ENCODE data around the gene EXOC3. TPM values are rescaled to one million over a fixed set of nuclear protein-coding genes. Genes with fewer than 3 reads are reported as not detected.
"Not testable (repeated sequence)": the region's sequence is repeated elsewhere in the genome, so short reads cannot be mapped to it uniquely, and the experiment has no call there.

EXOC3 gene
- total RNA-seq, 2 experiments from 2014 or later, result 68.2 to 71.2 TPM

DNA sequence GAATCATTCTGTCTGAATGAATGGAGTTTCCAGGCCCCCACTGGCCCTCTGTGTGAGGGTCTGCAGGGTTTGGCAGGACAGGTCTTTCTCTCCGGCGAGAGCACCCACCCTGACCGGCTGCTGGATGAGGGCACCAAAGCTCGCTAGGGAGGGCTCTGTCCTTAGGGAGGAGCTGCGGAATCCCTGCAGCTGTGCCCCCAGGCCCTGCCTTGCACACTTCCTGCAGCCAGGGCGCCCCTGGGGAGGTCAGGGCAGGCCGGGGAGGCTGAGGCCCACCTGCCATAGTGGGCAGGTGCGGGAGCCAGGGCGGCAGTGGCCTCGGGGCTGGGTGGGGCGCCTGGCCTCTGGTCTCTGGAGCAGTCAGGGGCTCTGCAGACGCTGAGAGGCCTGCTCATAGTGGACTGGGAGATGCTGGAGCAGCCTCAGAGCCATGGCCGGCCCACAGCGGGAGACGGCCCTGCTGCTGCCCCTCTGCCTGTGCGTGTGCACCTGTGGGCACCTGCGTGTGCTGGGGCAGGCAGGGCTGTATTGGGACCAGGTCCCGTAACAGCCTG, 36.1 kb downstream of the EXOC3 start:
- H3K36me3 Mint-ChIP-seq, result no peaks in the 10 kb centered on the region
- no peak overlapping the region for H3K27ac Mint-ChIP-seq
- DNase-seq, result no peak
- ATAC-seq, result no peak
- no peaks in the 10 kb centered on the region for H3K9me3 Mint-ChIP-seq (ENCODE audit: low read depth)
- peaks cover 3% of the 10 kb centered on the region for H3K27me3 Mint-ChIP-seq
- no peak overlapping the region for H3K4me3 Mint-ChIP-seq
- CTCF ChIA-PET, result no interaction called here
- H3K4me1 Mint-ChIP-seq, result peaks cover 3% of the 10 kb centered on the region

DNA sequence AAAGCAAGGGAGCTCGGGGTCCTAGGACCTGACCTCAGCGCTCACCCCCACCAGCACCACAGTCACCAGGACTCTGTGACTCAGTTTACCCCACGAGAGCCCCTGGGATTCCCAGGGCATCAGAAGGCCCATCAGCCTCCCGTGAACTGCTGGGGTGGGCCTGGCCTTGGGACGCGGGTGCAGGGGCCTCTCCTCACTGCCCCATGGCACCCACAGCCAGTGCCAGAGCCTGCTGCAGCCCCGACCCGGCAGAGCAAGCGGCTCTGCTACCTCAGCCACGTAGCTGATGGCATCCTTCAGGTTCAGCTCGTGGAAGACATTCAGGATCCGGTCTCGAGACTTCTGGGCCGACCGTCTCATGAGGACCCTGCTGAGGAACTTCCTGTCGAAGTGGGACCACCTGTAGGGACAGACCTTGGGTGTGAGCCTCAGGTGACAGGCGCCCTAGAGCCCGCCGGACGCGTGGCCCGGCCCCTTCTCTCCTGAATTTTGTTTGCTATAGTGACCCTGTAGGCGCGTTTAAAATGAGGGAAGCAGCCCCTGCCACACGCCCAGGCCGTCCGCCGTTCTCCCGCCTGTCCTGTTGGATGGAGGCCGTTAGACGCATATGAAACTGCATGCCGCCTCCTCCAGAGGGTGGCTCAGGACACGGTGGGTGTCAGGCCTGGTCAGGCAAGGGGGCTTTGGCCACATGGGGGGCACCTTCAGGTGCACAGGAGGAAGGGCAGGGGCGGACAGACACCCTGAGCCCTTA, 36.8 kb downstream of the EXOC3 start:
- H3K4me3 Mint-ChIP-seq, result no peak overlapping the region
- peaks cover 3% of the 10 kb centered on the region for H3K27me3 Mint-ChIP-seq
- no peak overlapping the region for H3K27ac Mint-ChIP-seq
- CTCF ChIA-PET, result no interaction called here
- no peaks in the 10 kb centered on the region for H3K9me3 Mint-ChIP-seq (ENCODE audit: low read depth)
- no peak for ATAC-seq
- H3K36me3 Mint-ChIP-seq, result no peaks in the 10 kb centered on the region
- DNase-seq, result no peak
- peaks cover 2% of the 10 kb centered on the region for H3K4me1 Mint-ChIP-seq

DNA sequence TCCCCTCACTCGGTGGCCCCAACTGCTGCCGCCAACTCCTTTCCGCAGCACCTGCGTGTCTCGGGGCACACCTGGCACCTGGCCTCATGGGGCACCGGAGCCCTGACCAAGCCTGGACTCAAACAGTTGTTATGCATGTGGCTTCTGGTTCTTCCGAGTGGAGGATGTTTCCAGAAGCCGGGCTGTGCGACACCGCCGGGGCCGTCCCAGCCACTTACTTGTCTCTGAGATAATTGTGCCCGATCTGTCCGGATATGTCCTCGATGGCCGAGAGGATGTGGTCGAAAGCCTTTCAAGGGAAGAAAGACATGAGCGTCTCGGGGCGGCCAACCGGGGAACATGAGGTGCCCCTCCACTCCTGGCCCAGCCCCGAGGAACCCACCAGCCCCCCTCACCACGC, 38.4 kb downstream of the EXOC3 start:
- H3K27ac Mint-ChIP-seq, result no peak overlapping the region
- no peak overlapping the region for H3K4me3 Mint-ChIP-seq
- no peaks in the 10 kb centered on the region for H3K36me3 Mint-ChIP-seq
- CTCF ChIA-PET, result no interaction called here
- no peaks in the 10 kb centered on the region for H3K4me1 Mint-ChIP-seq
- H3K27me3 Mint-ChIP-seq, result no peaks in the 10 kb centered on the region
- H3K9me3 Mint-ChIP-seq (ENCODE audit: low read depth), result no peaks in the 10 kb centered on the region
- ATAC-seq (no peak), DNase-seq (no peak)

DNA sequence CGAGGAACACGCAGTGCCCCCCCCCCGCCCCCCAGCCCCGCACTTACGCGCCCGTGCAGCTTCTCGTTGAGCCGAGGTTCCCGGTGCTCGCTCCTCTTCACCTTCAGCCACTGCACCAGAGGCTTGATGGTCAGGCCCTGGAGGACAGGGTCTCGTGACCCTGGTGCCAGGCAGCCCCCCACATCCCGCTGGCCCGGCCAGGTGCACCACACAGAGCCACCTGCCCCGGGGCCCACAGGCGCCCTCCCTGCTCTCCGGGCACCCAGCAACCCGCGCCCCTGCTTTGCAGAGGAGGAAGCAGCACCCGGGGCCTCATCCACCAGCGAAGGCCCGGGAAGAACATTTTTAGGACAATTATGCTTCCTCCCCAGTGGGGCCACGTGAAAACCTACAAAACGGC, 39.0 kb downstream of the EXOC3 start:
- CTCF ChIA-PET, result no interaction called here
- Mint-ChIP-seq H3K36me3 (no peaks in the 10 kb centered on the region), H3K27ac (no peak overlapping the region), H3K4me1 (no peaks in the 10 kb centered on the region), H3K4me3 (no peak overlapping the region), H3K27me3 (no peaks in the 10 kb centered on the region), H3K9me3 (ENCODE audit: low read depth) (no peaks in the 10 kb centered on the region)
- no peak for DNase-seq
- no peak for ATAC-seq

DNA sequence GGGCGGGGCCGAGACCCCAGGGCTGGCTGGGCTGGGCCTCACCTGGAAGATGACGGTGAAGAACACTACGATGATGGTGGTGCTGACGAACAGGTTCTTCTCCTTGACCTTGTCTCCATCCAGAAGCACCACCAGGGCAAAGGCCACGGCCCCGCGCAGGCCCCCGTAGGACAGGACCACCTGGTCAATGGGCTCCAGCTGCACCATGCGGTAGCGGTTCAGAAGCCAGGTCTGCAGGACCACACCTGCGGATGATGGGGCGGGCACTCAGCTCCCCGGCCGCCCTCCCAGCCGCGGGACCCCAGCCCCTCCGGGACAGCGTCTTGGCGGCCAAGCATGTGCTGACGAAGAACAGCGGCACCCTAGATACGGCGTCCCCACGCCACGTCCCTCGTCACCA, 39.5 kb downstream of the EXOC3 start:
- Mint-ChIP-seq H3K4me3 (no peak overlapping the region), H3K9me3 (ENCODE audit: low read depth) (no peaks in the 10 kb centered on the region), H3K27me3 (no peaks in the 10 kb centered on the region), H3K4me1 (no peaks in the 10 kb centered on the region), H3K27ac (no peak overlapping the region), H3K36me3 (no peaks in the 10 kb centered on the region)
- ATAC-seq, result no peak
- no peak for DNase-seq
- CTCF ChIA-PET, result no interaction called here

DNA sequence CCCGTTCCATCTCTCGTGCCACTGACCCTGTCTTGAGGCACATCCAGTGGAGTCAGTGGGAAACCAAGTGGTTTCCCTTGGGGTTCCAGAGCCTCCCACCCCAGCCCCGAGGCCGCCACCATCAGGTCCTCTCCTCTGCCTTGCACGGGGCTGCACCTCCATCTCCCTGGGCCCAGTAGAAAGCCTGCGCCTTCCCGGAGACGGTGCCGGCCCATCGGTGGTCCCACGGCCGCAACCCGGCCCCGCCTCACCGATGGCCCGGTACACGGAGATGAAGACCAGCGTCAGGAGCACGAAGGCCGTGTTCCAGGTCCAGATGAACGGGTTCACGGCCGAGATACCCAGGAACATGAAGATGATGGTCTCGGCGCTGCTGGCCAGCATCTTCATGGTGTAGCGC, 40.0 kb downstream of the EXOC3 start:
- H3K4me3 Mint-ChIP-seq, result no peak overlapping the region
- no peaks in the 10 kb centered on the region for H3K4me1 Mint-ChIP-seq
- H3K27ac Mint-ChIP-seq, result no peak overlapping the region
- H3K36me3 Mint-ChIP-seq, result no peaks in the 10 kb centered on the region
- no peaks in the 10 kb centered on the region for H3K9me3 Mint-ChIP-seq (ENCODE audit: low read depth)
- ATAC-seq, result no peak
- no peaks in the 10 kb centered on the region for H3K27me3 Mint-ChIP-seq
- DNase-seq, result no peak
- CTCF ChIA-PET, result no interaction called here

DNA sequence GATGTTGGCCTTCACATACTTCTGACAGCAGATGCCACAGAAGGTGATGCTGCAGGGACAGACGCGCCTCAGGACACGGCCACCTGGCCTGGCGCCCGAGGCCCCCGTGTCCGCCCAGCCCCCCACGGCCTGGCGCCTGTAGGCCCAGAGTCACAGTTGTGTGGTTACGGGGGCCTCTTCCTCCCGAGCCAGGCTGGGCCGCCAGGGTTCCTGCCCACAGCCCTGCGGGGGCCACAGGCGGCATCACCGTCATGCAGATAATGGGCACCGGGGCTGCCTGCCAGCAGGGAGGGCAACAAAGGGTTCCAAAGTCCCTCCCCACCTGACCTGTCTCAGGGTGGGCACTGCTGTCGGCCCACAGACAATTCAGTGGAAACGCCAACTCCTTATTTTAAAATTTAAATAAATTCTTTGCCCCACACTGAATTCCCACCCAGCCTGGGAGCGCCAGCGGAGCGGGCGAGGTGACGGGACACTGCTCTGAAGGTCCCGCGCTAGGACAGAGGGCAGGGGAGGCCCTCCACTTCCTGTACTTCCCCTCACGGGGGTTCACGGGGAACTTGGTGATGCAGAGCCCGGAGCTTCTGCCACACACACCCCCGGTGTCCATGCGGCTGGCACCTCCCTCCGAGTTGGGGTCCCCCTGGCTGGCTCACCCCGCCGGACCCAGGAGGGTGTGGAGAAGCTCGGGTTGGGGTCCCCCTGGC, 40.6 kb downstream of the EXOC3 start:
- H3K27ac Mint-ChIP-seq, result no peak overlapping the region
- DNase-seq, result no peak
- CTCF ChIA-PET, result no interaction called here
- ATAC-seq, result no peak
- H3K27me3 Mint-ChIP-seq, result no peaks in the 10 kb centered on the region
- no peak overlapping the region for H3K4me3 Mint-ChIP-seq
- no peaks in the 10 kb centered on the region for H3K4me1 Mint-ChIP-seq
- no peaks in the 10 kb centered on the region for H3K36me3 Mint-ChIP-seq
- no peaks in the 10 kb centered on the region for H3K9me3 Mint-ChIP-seq (ENCODE audit: low read depth)

DNA sequence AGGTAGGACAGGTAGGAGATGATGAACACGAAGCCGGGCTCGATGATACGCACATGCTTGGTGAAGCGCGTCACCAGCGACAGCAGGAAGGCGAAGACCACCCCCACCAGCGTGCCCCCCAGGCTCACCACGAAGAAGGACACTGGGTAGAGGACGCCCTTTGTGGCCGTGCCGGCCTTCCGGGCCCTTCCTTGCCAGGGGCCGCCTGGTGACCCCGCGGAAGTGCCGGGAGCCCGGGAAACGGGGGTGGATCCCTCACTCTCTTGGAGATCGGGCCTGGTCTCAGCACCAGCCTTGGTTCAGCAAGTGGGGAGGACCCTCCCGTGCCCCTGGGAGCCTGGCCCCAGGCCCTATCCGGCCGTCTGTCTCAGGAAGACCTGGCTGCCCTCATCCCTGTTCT, 41.6 kb downstream of the EXOC3 start:
- no peak overlapping the region for H3K27ac Mint-ChIP-seq
- no peak for DNase-seq
- CTCF ChIA-PET, result no interaction called here
- no peaks in the 10 kb centered on the region for H3K27me3 Mint-ChIP-seq
- no peaks in the 10 kb centered on the region for H3K4me1 Mint-ChIP-seq
- ATAC-seq, result no peak
- H3K9me3 Mint-ChIP-seq (ENCODE audit: low read depth), result no peaks in the 10 kb centered on the region
- H3K4me3 Mint-ChIP-seq, result no peak overlapping the region
- no peaks in the 10 kb centered on the region for H3K36me3 Mint-ChIP-seq

- Mint-ChIP-seq H3K9me3 (ENCODE audit: low read depth) (no peaks in the 10 kb centered on the region), H3K27ac (no peak overlapping the region), H3K27me3 (no peaks in the 10 kb centered on the region), H3K4me1 (no peaks in the 10 kb centered on the region), H3K36me3 (no peaks in the 10 kb centered on the region), H3K4me3 (no peak overlapping the region)
- DNase-seq, result no peak
- CTCF ChIA-PET, result no interaction called here
- ATAC-seq, result no peak
These were observed 42.4 kb downstream of the EXOC3 start for GRCh38 chr5:485113-485945.

GRCh38 chr5:485946-486491, 43.0 kb downstream of the EXOC3 start:
- H3K4me3 Mint-ChIP-seq, result no peak overlapping the region
- H3K36me3 Mint-ChIP-seq, result no peaks in the 10 kb centered on the region
- H3K27me3 Mint-ChIP-seq, result no peaks in the 10 kb centered on the region
- no peaks in the 10 kb centered on the region for H3K9me3 Mint-ChIP-seq (ENCODE audit: low read depth)
- no peaks in the 10 kb centered on the region for H3K4me1 Mint-ChIP-seq
- CTCF ChIA-PET, result no interaction called here
- DNase-seq (no peak), ATAC-seq (no peak)
- no peak overlapping the region for H3K27ac Mint-ChIP-seq

DNA sequence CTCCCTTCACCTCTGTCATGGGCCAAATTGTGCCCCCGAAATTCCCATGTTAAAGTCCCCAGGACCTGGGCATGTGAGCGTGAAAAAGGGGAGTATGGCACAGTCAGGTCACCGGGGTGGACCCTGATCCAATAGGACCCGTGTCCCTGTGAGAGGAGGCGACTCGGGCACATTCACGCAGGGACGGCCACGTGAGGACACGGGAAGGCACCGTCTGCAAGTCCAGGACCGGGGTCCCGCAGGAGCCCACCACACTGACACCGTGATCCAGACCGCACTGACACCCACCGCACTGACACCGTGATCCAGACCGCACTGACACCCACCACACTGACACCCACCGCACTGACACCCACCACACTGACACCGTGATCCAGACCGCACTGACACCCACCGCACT, 43.6 kb downstream of the EXOC3 start:
- H3K36me3 Mint-ChIP-seq; DNase-seq; H3K27ac Mint-ChIP-seq; H3K4me3 Mint-ChIP-seq; CTCF ChIA-PET; H3K4me1 Mint-ChIP-seq; ATAC-seq; H3K9me3 Mint-ChIP-seq (ENCODE audit: low read depth); H3K27me3 Mint-ChIP-seq: not testable (repeated sequence)

DNA sequence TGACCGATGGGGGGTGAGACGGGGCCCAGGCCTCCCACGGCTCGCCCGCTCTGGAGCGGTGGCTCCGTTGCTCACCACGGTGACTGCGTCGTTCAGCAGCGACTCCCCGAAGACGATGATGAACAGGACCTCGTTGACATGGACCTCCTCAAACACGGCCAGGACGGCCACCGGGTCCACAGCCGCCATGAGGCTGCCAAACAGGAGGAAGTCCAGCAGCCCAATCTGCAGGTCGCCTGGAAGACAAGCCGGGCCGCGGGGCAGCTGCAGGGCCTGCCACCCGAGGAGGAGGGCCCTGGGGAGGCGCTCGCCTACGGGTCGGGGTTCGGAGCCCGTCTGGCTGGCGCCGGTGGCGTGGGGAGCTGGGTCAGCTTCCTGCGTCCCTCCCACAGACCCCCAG, 45.3 kb downstream of the EXOC3 start:
- ATAC-seq, result no peak
- CTCF ChIA-PET, result no interaction called here
- no peak for DNase-seq
- H3K27me3 Mint-ChIP-seq, result no peaks in the 10 kb centered on the region
- no peaks in the 10 kb centered on the region for H3K4me1 Mint-ChIP-seq
- H3K36me3 Mint-ChIP-seq, result no peaks in the 10 kb centered on the region
- H3K4me3 Mint-ChIP-seq, result no peak overlapping the region
- H3K9me3 Mint-ChIP-seq (ENCODE audit: low read depth), result no peaks in the 10 kb centered on the region
- H3K27ac Mint-ChIP-seq, result no peak overlapping the region

DNA sequence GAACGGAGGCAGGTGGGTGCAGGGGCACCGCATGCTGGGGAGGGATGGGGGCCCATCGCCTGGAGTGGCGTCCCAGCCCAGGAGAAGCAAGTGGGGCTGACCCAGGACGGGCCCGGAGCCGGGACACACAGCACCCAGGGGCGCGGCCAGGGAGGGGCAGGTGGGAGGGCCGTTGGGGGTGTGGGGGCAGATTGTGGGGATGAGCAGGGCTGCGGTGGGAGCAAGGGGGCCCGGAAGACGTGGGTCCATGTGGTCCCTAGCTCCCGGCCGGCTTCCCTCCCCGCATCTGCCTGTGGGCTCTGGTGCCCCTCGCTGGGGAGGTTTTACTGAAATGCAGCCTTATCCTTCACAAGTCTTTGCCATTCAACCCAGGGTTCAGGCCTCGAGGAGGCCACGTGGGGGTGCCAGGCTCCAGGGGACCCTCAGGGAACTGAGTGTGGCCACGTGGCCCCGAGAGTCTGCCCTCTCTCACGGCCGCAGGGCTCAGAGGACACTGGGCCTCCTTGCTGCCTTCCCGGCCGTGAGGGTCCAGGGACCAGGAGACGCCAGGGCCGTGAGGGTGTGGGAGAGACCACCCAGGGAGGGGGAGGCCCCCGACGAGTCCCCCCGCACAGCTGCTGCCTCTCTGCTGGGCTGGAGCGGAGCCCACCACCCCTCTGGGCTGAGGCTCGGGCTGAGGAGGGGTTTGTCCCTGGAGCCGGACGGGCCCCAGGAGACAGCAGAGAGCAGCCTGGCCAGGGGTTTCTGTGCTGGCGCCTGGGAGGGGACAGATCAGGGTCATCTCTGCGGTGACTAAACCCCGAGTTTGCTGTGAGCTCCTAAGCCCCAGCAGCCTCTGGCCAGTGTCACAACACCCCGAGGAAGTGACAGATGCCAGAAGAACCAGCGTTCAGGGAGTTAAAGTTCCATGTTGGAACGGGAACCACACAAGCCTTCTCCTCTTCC, 46.0 kb downstream of the EXOC3 start:
- ATAC-seq, result no peak
- DNase-seq, result no peak
- Mint-ChIP-seq H3K27ac (no peak overlapping the region), H3K36me3 (no peaks in the 10 kb centered on the region), H3K4me1 (no peaks in the 10 kb centered on the region), H3K9me3 (ENCODE audit: low read depth) (no peaks in the 10 kb centered on the region), H3K4me3 (no peak overlapping the region), H3K27me3 (no peaks in the 10 kb centered on the region)
- CTCF ChIA-PET, result no interaction called here

Data from activated CD8-positive, alpha-beta memory T cell treated with anti-CD3 and anti-CD28 coated beads, Interleukin-2, amount 10 ng/mL, durations not matched to agents 7 days and 5 days (primary cell).